ENCODE data around the gene GREB1L.

DNA sequence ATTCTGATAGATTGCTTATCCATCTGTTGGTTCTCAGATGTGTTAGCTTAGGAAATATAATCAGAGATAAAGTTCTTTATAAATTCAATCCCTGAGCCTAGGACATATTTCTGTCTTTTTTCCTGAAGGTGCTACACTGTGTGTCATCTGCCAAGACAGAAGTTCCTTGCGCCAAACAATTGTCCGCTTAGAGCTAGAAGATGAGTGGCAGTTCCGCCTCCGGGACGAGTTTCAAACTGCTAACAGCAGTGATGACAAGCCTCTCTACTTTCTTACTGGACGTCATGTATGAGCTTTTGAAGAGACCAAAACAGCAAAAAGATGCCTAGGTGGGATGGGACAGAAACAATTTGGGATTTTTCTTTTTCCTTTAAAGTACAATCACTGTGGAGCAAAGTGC, 280.5 kb downstream of the GREB1L start:
- no peak for TF ChIP-seq CTCF (IDR thresholded peaks at IDR 0.05; ENCODE audit: low read length)
- no peak for TF ChIP-seq EZH2 (IDR thresholded peaks at IDR 0.05; ENCODE audit: borderline replicate concordance, low read length)
